Rectal smooth muscle tissue (tissue), 1 donor: Measurements from ENCODE around the gene MAP4.

Experiments used
- H3K27ac ChIP-seq: one replicate; pipeline ENCODE4 v1.7.0; 2013; ENCODE audit warnings: low read depth, low read length, inconsistent platforms
- H3K27me3 ChIP-seq: one replicate; pipeline ENCODE4 v1.7.0; 2013; ENCODE audit warnings: low read length; ENCODE audit not compliant: control insufficient read depth, insufficient read depth
- H3K36me3 ChIP-seq: one replicate; pipeline ENCODE4 v1.7.0; 2013; ENCODE audit warnings: low read length; ENCODE audit not compliant: control insufficient read depth, insufficient read depth
- H3K4me1 ChIP-seq: one replicate; pipeline ENCODE4 v1.7.0; 2013; ENCODE audit warnings: low read length; ENCODE audit not compliant: control insufficient read depth, insufficient read depth
- H3K4me3 ChIP-seq: one replicate; pipeline ENCODE4 v1.7.0; 2013; ENCODE audit warnings: low read length
- H3K9ac ChIP-seq: one replicate; pipeline ENCODE4 v1.7.0; 2013; ENCODE audit warnings: low read length

MAP4 gene

GRCh38 chr3:47877719-47878118, 138.5 kb downstream of the MAP4 start:
- Histone ChIP-seq H3K4me1 (no peaks in the 10 kb centered on the region), H3K4me3 (no peak overlapping the region), H3K27me3 (no peaks in the 10 kb centered on the region), H3K27ac (no peak overlapping the region), H3K36me3 (peaks cover 3% of the 10 kb centered on the region), H3K9ac (no peak overlapping the region)

GRCh38 chr3:47877290-47877689, 138.9 kb downstream of the MAP4 start:
- H3K9ac ChIP-seq: no peak overlapping the region
- H3K4me1 ChIP-seq: no peaks in the 10 kb centered on the region
- no peak overlapping the region for H3K4me3 ChIP-seq
- H3K27me3 ChIP-seq: no peaks in the 10 kb centered on the region
- H3K36me3 ChIP-seq: peaks cover 3% of the 10 kb centered on the region
- no peak overlapping the region for H3K27ac ChIP-seq

GRCh38 chr3:47874913-47875312, 141.3 kb downstream of the MAP4 start:
- H3K9ac ChIP-seq: no peak overlapping the region
- H3K27ac ChIP-seq: no peak overlapping the region
- peaks cover 21% of the 10 kb centered on the region for H3K36me3 ChIP-seq
- H3K4me3 ChIP-seq: no peak overlapping the region
- H3K4me1 ChIP-seq: no peaks in the 10 kb centered on the region
- no peaks in the 10 kb centered on the region for H3K27me3 ChIP-seq

- no peak overlapping the region for H3K27ac ChIP-seq
- H3K9ac ChIP-seq: no peak overlapping the region
- no peaks in the 10 kb centered on the region for H3K4me1 ChIP-seq
- H3K4me3 ChIP-seq: no peak overlapping the region
- peaks cover 24% of the 10 kb centered on the region for H3K36me3 ChIP-seq
- no peaks in the 10 kb centered on the region for H3K27me3 ChIP-seq
Observed at GRCh38 chr3:47874438-47874837, 141.8 kb downstream of the MAP4 start.

- Histone ChIP-seq H3K4me1 (no peaks in the 10 kb centered on the region), H3K27me3 (no peaks in the 10 kb centered on the region), H3K27ac (no peak overlapping the region), H3K36me3 (peaks cover 38% of the 10 kb centered on the region), H3K4me3 (no peak overlapping the region), H3K9ac (no peak overlapping the region)
Observed at GRCh38 chr3:47872916-47873315, 143.3 kb downstream of the MAP4 start.

GRCh38 chr3:47871389-47871788, 144.8 kb downstream of the MAP4 start:
- no peak overlapping the region for H3K27ac ChIP-seq
- H3K36me3 ChIP-seq: peaks cover 51% of the 10 kb centered on the region
- no peak overlapping the region for H3K9ac ChIP-seq

GRCh38 chr3:47870702-47871260, 145.4 kb downstream of the MAP4 start:
- no peak overlapping the region for H3K4me3 ChIP-seq
- peaks cover 52% of the 10 kb centered on the region for H3K36me3 ChIP-seq
- H3K4me1 ChIP-seq: no peaks in the 10 kb centered on the region
- H3K9ac ChIP-seq: no peak overlapping the region
- no peak overlapping the region for H3K27ac ChIP-seq
- no peaks in the 10 kb centered on the region for H3K27me3 ChIP-seq

More at GRCh38 chr3:47871389-47871788, 144.8 kb downstream of the MAP4 start:
- Histone ChIP-seq H3K4me3 (no peak overlapping the region), H3K27me3 (no peaks in the 10 kb centered on the region), H3K4me1 (no peaks in the 10 kb centered on the region)

- Histone ChIP-seq H3K36me3 (peaks cover 58% of the 10 kb centered on the region), H3K4me1 (no peaks in the 10 kb centered on the region), H3K27me3 (no peaks in the 10 kb centered on the region)
Observed at GRCh38 chr3:47870156-47870555, 146.1 kb downstream of the MAP4 start.

GRCh38 chr3:47868306-47868705, 147.9 kb downstream of the MAP4 start:
- no peak overlapping the region for H3K27ac ChIP-seq

More at GRCh38 chr3:47870156-47870555, 146.1 kb downstream of the MAP4 start:
- H3K27ac ChIP-seq: no peak overlapping the region
- H3K4me3 ChIP-seq: no peak overlapping the region
- H3K9ac ChIP-seq: no peak overlapping the region

GRCh38 chr3:47867451-47868044, 148.7 kb downstream of the MAP4 start:
- Histone ChIP-seq H3K9ac (no peak overlapping the region), H3K4me1 (no peaks in the 10 kb centered on the region), H3K27ac (no peak overlapping the region), H3K27me3 (no peaks in the 10 kb centered on the region), H3K36me3 (peaks cover 59% of the 10 kb centered on the region), H3K4me3 (no peak overlapping the region)

More at GRCh38 chr3:47868306-47868705, 147.9 kb downstream of the MAP4 start:
- Histone ChIP-seq H3K36me3 (peaks cover 62% of the 10 kb centered on the region), H3K27me3 (no peaks in the 10 kb centered on the region), H3K4me3 (no peak overlapping the region), H3K9ac (no peak overlapping the region), H3K4me1 (no peaks in the 10 kb centered on the region)

GRCh38 chr3:47865192-47865591, 151.0 kb downstream of the MAP4 start:
- Histone ChIP-seq H3K4me3 (no peak overlapping the region), H3K27ac (no peak overlapping the region), H3K4me1 (no peaks in the 10 kb centered on the region), H3K36me3 (peaks cover 44% of the 10 kb centered on the region), H3K27me3 (no peaks in the 10 kb centered on the region), H3K9ac (no peak overlapping the region)

- Histone ChIP-seq H3K27ac (no peak overlapping the region), H3K9ac (no peak overlapping the region), H3K4me3 (no peak overlapping the region), H3K4me1 (no peaks in the 10 kb centered on the region), H3K36me3 (peaks cover 29% of the 10 kb centered on the region), H3K27me3 (no peaks in the 10 kb centered on the region)
Observed at GRCh38 chr3:47863391-47864128, 152.7 kb downstream of the MAP4 start.
